PFSK-1 (cell line): ENCODE measurements around the gene CENPT.

ENCODE experiments used
- FOXP2 ChIP-seq: optimal IDR thresholded peaks from 2 replicates; pipeline ENCODE3; 2011; ENCODE audit warnings: borderline replicate concordance, control low read depth, inconsistent platforms; ENCODE audit not compliant: insufficient read depth; ENCODE audit errors: extremely low read length, extremely low read depth
- POLR2AphosphoS5 ChIP-seq: IDR thresholded peaks from 2 replicates; pipeline ENCODE4 v1.6.1; 2012; ENCODE audit warnings: low read depth, mild to moderate bottlenecking, control low read depth, low read length, moderate library complexity
- REST ChIP-seq, 2 experiments: IDR thresholded peaks; 2 replicates each; pipeline versions ENCODE4 v1.6.1 to v1.8.0; 2011 to 2012; ENCODE audit warnings: low read depth in 2 of 2, low read length in 2 of 2, control low read depth in 1 of 2, inconsistent platforms in 1 of 2, mild to moderate bottlenecking in 1 of 2, moderate library complexity in 1 of 2; ENCODE audit not compliant: insufficient read depth in 1 of 2
- SIN3A ChIP-seq: IDR thresholded peaks from 2 replicates; pipeline ENCODE4 v1.6.1; 2012; ENCODE audit warnings: mild to moderate bottlenecking, low read length, moderate library complexity, borderline replicate concordance; ENCODE audit not compliant: insufficient read depth
- TAF1 ChIP-seq: IDR thresholded peaks from 2 replicates; pipeline ENCODE4 v1.6.1; 2012; ENCODE audit warnings: low read length, control low read depth, borderline replicate concordance; ENCODE audit not compliant: insufficient read depth

Gene CENPT

GRCh38 chr16:67845291-67846062 lies 2.0 kb downstream of the CENPT start:
- no peak for TF ChIP-seq POLR2AphosphoS5
- no peak for TF ChIP-seq FOXP2
- no peak for TF ChIP-seq REST (IDR thresholded peaks at IDR 0.05; ENCODE audit: insufficient read depth in 1 of 2, low read depth in 2 of 2, low read length in 2 of 2)
- TF ChIP-seq TAF1 = no peak
- TF ChIP-seq SIN3A = no peak

GRCh38 chr16:67844497-67844896 lies 3.0 kb downstream of the CENPT start:
- TF ChIP-seq TAF1 (no peak), SIN3A (no peak)

GRCh38 chr16:67843343-67843765 lies 4.1 kb downstream of the CENPT start:
- TF ChIP-seq POLR2AphosphoS5 (no peak), FOXP2 (no peak), TAF1 (no peak)

- TF ChIP-seq FOXP2 (no peak), SIN3A (no peak), TAF1 (no peak), POLR2AphosphoS5 (no peak), REST (IDR thresholded peaks at IDR 0.05; ENCODE audit: insufficient read depth in 1 of 2, low read depth in 2 of 2, low read length in 2 of 2) (no peak)
Measured at GRCh38 chr16:67842509-67843342, 4.8 kb downstream of the CENPT start.

GRCh38 chr16:67841816-67842508 lies 5.5 kb downstream of the CENPT start, which contains the start of gene THAP11:
Gene THAP11, plus strand, starts transcription at chr16:67842320. Its CDS starts 235 bp downstream, at chr16:67842555.
- TF ChIP-seq FOXP2 = peak; percentile 28
- 0 out of 2 replicates have a peak, but pooled peaks have one; percentile 27 for TF ChIP-seq TAF1
- no peak; the same call in 1 of the 2 replicates for TF ChIP-seq POLR2AphosphoS5

GRCh38 chr16:67841198-67841815 lies 6.2 kb downstream of the CENPT start:
- no peak for TF ChIP-seq SIN3A
- TF ChIP-seq POLR2AphosphoS5 = no peak
- TF ChIP-seq REST (IDR thresholded peaks at IDR 0.05; ENCODE audit: insufficient read depth in 1 of 2, low read depth in 2 of 2, low read length in 2 of 2) = no peak
- TF ChIP-seq FOXP2 = no peak
- TF ChIP-seq TAF1 = no peak
